ENCODE data around the gene SPEN.
A peak's percentile ranks its signal among the peaks of the same experiment; 100 is the strongest.

The SPEN gene

GRCh38 chr1:15851210-15852035, 3.9 kb downstream of the SPEN start:
- Histone ChIP-seq H3K27me3 (ENCODE audit: insufficient read depth, low read length, poor library complexity) (no peaks in the 10 kb centered on the region), H3K4me3 (ENCODE audit: low read depth in 1 of 2, low read length in 2 of 2) (no peak overlapping the region), H4K20me1 (ENCODE audit: insufficient read depth, low read length) (peaks cover 31% of the 10 kb centered on the region; the same call in 1 of the 2 replicates), H3K9me3 (ENCODE audit: insufficient read depth, low read length, severe bottlenecking) (no peaks in the 10 kb centered on the region), H3K79me2 (ENCODE audit: insufficient read depth, low read length) (peaks cover 96% of the 10 kb centered on the region), H3K36me3 (ENCODE audit: insufficient read depth, low read length) (peaks cover 2% of the 10 kb centered on the region; the same call in 1 of the 2 replicates), H3K9ac (ENCODE audit: low read depth, low read length) (peak overlapping the region; percentile 93; the same call in 1 of the 2 replicates), H3K4me2 (ENCODE audit: insufficient read depth, low read length) (peak overlapping the region; percentile 84; the same call in 1 of the 2 replicates), H2AFZ (ENCODE audit: low read depth, low read length) (no peak overlapping the region), H3K4me1 (ENCODE audit: insufficient read depth, low read length) (peaks cover 36% of the 10 kb centered on the region), H3K27ac (ENCODE audit: low read length) (no peak overlapping the region)
- DNase-seq (no peak), ATAC-seq (ENCODE audit: insufficient read depth, low read depth) (no peak)
- TF ChIP-seq CTCF (IDR thresholded peaks at IDR 0.05; ENCODE audit: borderline replicate concordance, extremely low read depth, low read length, poor library complexity, severe bottlenecking) = no peak
- TF ChIP-seq EZH2 (IDR thresholded peaks at IDR 0.05; ENCODE audit: borderline replicate concordance, low read depth, low read length, severe bottlenecking) = no peak

GRCh38 chr1:15852036-15852827, 4.7 kb downstream of the SPEN start:
- ATAC-seq (ENCODE audit: insufficient read depth, low read depth) (no peak), DNase-seq (no peak)
- Histone ChIP-seq H3K9me3 (ENCODE audit: insufficient read depth, low read length, severe bottlenecking) (no peaks in the 10 kb centered on the region), H3K36me3 (ENCODE audit: insufficient read depth, low read length) (peaks cover 5% of the 10 kb centered on the region), H3K4me2 (ENCODE audit: insufficient read depth, low read length) (peak overlapping the region; percentile 84; the same call in 1 of the 2 replicates), H3K79me2 (ENCODE audit: insufficient read depth, low read length) (peaks cover 96% of the 10 kb centered on the region), H2AFZ (ENCODE audit: low read depth, low read length) (no peak overlapping the region), H3K4me1 (ENCODE audit: insufficient read depth, low read length) (peaks cover 33% of the 10 kb centered on the region), H3K9ac (ENCODE audit: low read depth, low read length) (no peak overlapping the region), H3K27ac (ENCODE audit: low read length) (no peak overlapping the region), H4K20me1 (ENCODE audit: insufficient read depth, low read length) (peaks cover 38% of the 10 kb centered on the region; the same call in 1 of the 2 replicates), H3K4me3 (ENCODE audit: low read depth in 1 of 2, low read length in 2 of 2) (no peak overlapping the region), H3K27me3 (ENCODE audit: insufficient read depth, low read length, poor library complexity) (no peaks in the 10 kb centered on the region)
- TF ChIP-seq CTCF (IDR thresholded peaks at IDR 0.05; ENCODE audit: borderline replicate concordance, extremely low read depth, low read length, poor library complexity, severe bottlenecking) (no peak), EZH2 (IDR thresholded peaks at IDR 0.05; ENCODE audit: borderline replicate concordance, low read depth, low read length, severe bottlenecking) (no peak)

- no peak overlapping the region for H3K4me2 ChIP-seq (ENCODE audit: insufficient read depth, low read length)
- TF ChIP-seq EZH2 (IDR thresholded peaks at IDR 0.05; ENCODE audit: borderline replicate concordance, low read depth, low read length, severe bottlenecking) (no peak), CTCF (IDR thresholded peaks at IDR 0.05; ENCODE audit: borderline replicate concordance, extremely low read depth, low read length, poor library complexity, severe bottlenecking) (no peak)
- peaks cover 42% of the 10 kb centered on the region; the same call in 1 of the 2 replicates for H4K20me1 ChIP-seq (ENCODE audit: insufficient read depth, low read length)
- H3K4me1 ChIP-seq (ENCODE audit: insufficient read depth, low read length) = peaks cover 33% of the 10 kb centered on the region
- no peak for ATAC-seq (ENCODE audit: insufficient read depth, low read depth)
- H2AFZ ChIP-seq (ENCODE audit: low read depth, low read length) = no peak overlapping the region
- H3K27ac ChIP-seq (ENCODE audit: low read length) = no peak overlapping the region
- no peak for DNase-seq
- no peak overlapping the region for H3K9ac ChIP-seq (ENCODE audit: low read depth, low read length)
- H3K4me3 ChIP-seq (ENCODE audit: low read depth in 1 of 2, low read length in 2 of 2) = no peak overlapping the region
- no peaks in the 10 kb centered on the region for H3K27me3 ChIP-seq (ENCODE audit: insufficient read depth, low read length, poor library complexity)
- H3K79me2 ChIP-seq (ENCODE audit: insufficient read depth, low read length) = peaks cover 99% of the 10 kb centered on the region
- peaks cover 5% of the 10 kb centered on the region for H3K36me3 ChIP-seq (ENCODE audit: insufficient read depth, low read length)
- no peaks in the 10 kb centered on the region for H3K9me3 ChIP-seq (ENCODE audit: insufficient read depth, low read length, severe bottlenecking)
Measured at GRCh38 chr1:15852828-15853302, 5.4 kb downstream of the SPEN start.
